MM.1S (cell line): ENCODE measurements around the gene MAP3K7CL.

Experiments used
- CTCF ChIP-seq: fragments of 300-600 bp; sonication (generic); IDR thresholded peaks from 2 replicates; pipeline ENCODE4 v1.5.1; 2016; ENCODE audit warnings: antibody characterized with exemption, low read length, mixed read lengths
- EZH2 ChIP-seq: fragments of 300-600 bp; sonication (generic); optimal IDR thresholded peaks from 2 replicates; pipeline ENCODE3; 2017; ENCODE audit warnings: low read depth, mild to moderate bottlenecking, antibody characterized with exemption, low read length, mixed read lengths
- EZH2phosphoT487 ChIP-seq: fragments of 300-600 bp; sonication (generic); IDR thresholded peaks from 2 replicates; pipeline ENCODE4 v1.6.1; 2018; ENCODE audit warnings: antibody characterized with exemption, low read length

GRCh38 chr21:29208044-29208681 is 77.7 kb downstream of the MAP3K7CL start:
- TF ChIP-seq CTCF, result no peak
- TF ChIP-seq EZH2, result no peak
- TF ChIP-seq EZH2phosphoT487, result no peak
